GM23338 (cell line): ENCODE data around the gene PRKAR1B. TPM values are rescaled to one million over a fixed set of nuclear protein-coding genes. Genes with fewer than 3 reads are reported as not detected.

Experiments used
- ATAC-seq: fragments of 200-7000 bp; cut with Tn5 transposase; 3 replicates; pipeline ENCODE4 v1.9.1; 2020
- DNase-seq: peaks from one replicate; pipeline ENCODE4 v3.0.0-alpha.2; 2015; ENCODE audit warnings: low spot score
- H2AFZ ChIP-seq: fragments of 200-600 bp; sonication (generic); 2 replicates; pipeline ENCODE4 v1.8.0; 2016; ENCODE audit warnings: antibody characterized with exemption, mild to moderate bottlenecking, moderate library complexity
- H3F3A ChIP-seq: fragments of 200-600 bp; sonication (generic); replicated peaks from 2 replicates; pipeline ENCODE4 v1.8.0; 2017; ENCODE audit warnings: antibody characterized with exemption, mixed run types, low read depth
- H3K27ac ChIP-seq: fragments of 200-600 bp; sonication (generic); 2 replicates; pipeline ENCODE4 v1.6.1; 2016; ENCODE audit warnings: low read depth
- H3K27me3 ChIP-seq: fragments of 200-600 bp; sonication (generic); 2 replicates; pipeline ENCODE4 v1.8.0; 2016; ENCODE audit warnings: mild to moderate bottlenecking, mixed run types, moderate library complexity; ENCODE audit not compliant: insufficient read depth
- H3K36me3 ChIP-seq: fragments of 200-600 bp; sonication (generic); 2 replicates; pipeline ENCODE4 v1.8.0; 2016; ENCODE audit warnings: mild to moderate bottlenecking; ENCODE audit not compliant: insufficient read depth
- H3K4me1 ChIP-seq: fragments of 200-600 bp; sonication (generic); 2 replicates; pipeline ENCODE4 v1.8.0; 2016; ENCODE audit warnings: mild to moderate bottlenecking, moderate library complexity; ENCODE audit not compliant: insufficient read depth
- H3K4me2 ChIP-seq: fragments of 200-600 bp; sonication (generic); 2 replicates; pipeline ENCODE4 v1.7.1; 2017; ENCODE audit warnings: mixed run types
- H3K4me3 ChIP-seq: fragments of 200-600 bp; sonication (generic); 2 replicates; pipeline ENCODE4 v1.6.1; 2016; ENCODE audit warnings: mixed run types
- H3K79me2 ChIP-seq: fragments of 200-600 bp; sonication (generic); replicated peaks from 2 replicates; pipeline ENCODE4 v1.8.0; 2017; ENCODE audit warnings: mild to moderate bottlenecking; ENCODE audit not compliant: insufficient read depth
- H3K9me2 ChIP-seq: fragments of 200-600 bp; sonication (generic); 2 replicates; pipeline ENCODE4 v1.8.0; 2017; ENCODE audit not compliant: insufficient read depth
- H4K20me1 ChIP-seq: fragments of 200-600 bp; sonication (generic); replicated peaks from 2 replicates; pipeline ENCODE4 v1.8.0; 2017; ENCODE audit warnings: mild to moderate bottlenecking; ENCODE audit not compliant: insufficient read depth
- H3K27ac Mint-ChIP-seq: 2 replicates; pipeline ENCODE4 v1.8.0; 2020; ENCODE audit warnings: inconsistent platforms, mild to moderate bottlenecking, moderate library complexity, mixed read lengths
- H3K27me3 Mint-ChIP-seq: 3 replicates; pipeline ENCODE4 v1.8.0; 2022; ENCODE audit warnings: low read depth, mild to moderate bottlenecking, moderate library complexity, mixed read lengths, inconsistent platforms; ENCODE audit not compliant: insufficient read depth, poor library complexity
- H3K36me3 Mint-ChIP-seq: 3 replicates; pipeline ENCODE4 v1.8.0; 2021; ENCODE audit warnings: low read depth, mild to moderate bottlenecking, inconsistent platforms, moderate library complexity, mixed read lengths
- H3K4me1 Mint-ChIP-seq: 3 replicates; pipeline ENCODE4 v1.8.0; 2020; ENCODE audit warnings: mild to moderate bottlenecking, inconsistent platforms, mixed read lengths
- H3K4me3 Mint-ChIP-seq: 3 replicates; pipeline ENCODE4 v1.8.0; 2021; ENCODE audit warnings: moderate library complexity, mild to moderate bottlenecking, inconsistent platforms, mixed read lengths
- H3K9me3 Mint-ChIP-seq: 3 replicates; pipeline ENCODE4 v1.8.0; 2020; ENCODE audit warnings: moderate library complexity, mild to moderate bottlenecking, inconsistent platforms, mixed read lengths
- ETS1 ChIP-seq: IDR thresholded peaks from 2 replicates; pipeline ENCODE4 v1.6.1; 2016; ENCODE audit warnings: antibody characterized with exemption
- EZH2 ChIP-seq: fragments of 200-600 bp; sonication (generic); IDR thresholded peaks from one replicate; pipeline ENCODE4 v1.8.0; 2017; ENCODE audit warnings: antibody characterized with exemption, mild to moderate bottlenecking, low read depth; ENCODE audit not compliant: unreplicated experiment
- EZH2phosphoT487 ChIP-seq: fragments of 200-600 bp; sonication (generic); IDR thresholded peaks from one replicate; pipeline ENCODE4 v1.8.1; 2018; ENCODE audit warnings: antibody characterized with exemption; ENCODE audit not compliant: unreplicated experiment
- JUNB ChIP-seq: IDR thresholded peaks from one replicate; pipeline ENCODE4 v1.6.1; 2016; ENCODE audit warnings: antibody characterized with exemption; ENCODE audit not compliant: unreplicated experiment
- REST ChIP-seq: IDR thresholded peaks from one replicate; pipeline ENCODE4 v1.6.1; 2018; ENCODE audit warnings: antibody characterized with exemption; ENCODE audit not compliant: unreplicated experiment
- polyA plus RNA-seq: library from polyadenylated mRNA; unstranded; fragments of >200 nt; fragmentation: Nextera tagmentation; extraction: Ambion mirVana; gene quantifications from 2 replicates; pipeline ENCODE4 v1.2.1, GENCODE V29; 2016
- total RNA-seq: library from RNA; depleted of rRNA; stranded (reverse); fragments of >200 nt; shearing (Covaris generic); gene quantifications from 2 replicates; pipeline ENCODE4 v1.2.3, GENCODE V29; 2014

The PRKAR1B gene
- total and polyA plus RNA-seq, 2 experiments from 2014 or later, result 35.7 to 36.7 TPM

DNA sequence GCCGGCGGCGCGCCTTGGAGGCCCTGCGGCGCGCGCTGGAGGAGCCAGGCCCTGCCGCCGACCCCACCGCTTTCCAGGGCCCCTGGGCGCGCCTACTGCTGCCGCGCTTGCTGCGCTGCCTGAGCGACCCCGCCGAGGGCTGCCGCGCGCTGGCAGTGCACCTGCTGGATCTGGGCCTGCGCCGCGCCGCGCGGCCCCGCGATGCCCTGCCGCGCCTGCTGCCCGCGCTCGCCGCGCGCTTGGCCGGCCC, 302 bp downstream of the PRKAR1B start:
- Histone ChIP-seq H2AFZ (no peak overlapping the region), H3K79me2 (peaks cover 84% of the 10 kb centered on the region)
- no peak overlapping the region for H3K27ac Mint-ChIP-seq

More for the DNA sequence above, 302 bp downstream of the PRKAR1B start:
- TF ChIP-seq JUNB (no peak), REST (no peak), EZH2phosphoT487 (no peak), ETS1 (no peak), EZH2 (no peak)
- H3K27me3 ChIP-seq, result no peaks in the 10 kb centered on the region
- peaks cover 28% of the 10 kb centered on the region for H3K27me3 Mint-ChIP-seq
- peak; percentile 7 for ATAC-seq
- H3K36me3 ChIP-seq, result peaks cover 17% of the 10 kb centered on the region; the same call in 1 of the 2 replicates
- peaks cover 43% of the 10 kb centered on the region for H3K9me3 Mint-ChIP-seq
- H3K4me3 Mint-ChIP-seq, result no peak overlapping the region; the same call in 2 of the 3 replicates
- H3K4me2 ChIP-seq, result peak overlapping the region; percentile 89; the same call in 1 of the 2 replicates
- peak overlapping the region; percentile 69 for H3K4me3 ChIP-seq
- H3K36me3 Mint-ChIP-seq, result peaks cover 65% of the 10 kb centered on the region
- H4K20me1 ChIP-seq, result peaks cover 3% of the 10 kb centered on the region; the same call in 1 of the 2 replicates
- H3K4me1 Mint-ChIP-seq, result peaks cover 15% of the 10 kb centered on the region
- peaks cover 7% of the 10 kb centered on the region; the same call in 1 of the 2 replicates for H3K9me2 ChIP-seq
- DNase-seq, result no peak
- peaks cover 7% of the 10 kb centered on the region; the same call in 1 of the 2 replicates for H3K4me1 ChIP-seq
- no peak overlapping the region for H3K27ac ChIP-seq
- H3F3A ChIP-seq, result no peaks in the 10 kb centered on the region
